Bronchial epithelial cell (primary cell): ENCODE results near the gene TMEM266. TPM values are rescaled to one million over a fixed set of nuclear protein-coding genes. Genes with fewer than 3 reads are reported as not detected.

Experiments
- DNase-seq: peaks from one replicate; pipeline ENCODE4 v3.0.0-alpha.2; 2010; ENCODE audit warnings: low read depth
- FAIRE-seq: peaks from 2 replicates; lab custom pipeline; 2011; peaks lifted over from hg19 to GRCh38; lab: Jason Lieb, UNC
- H3K27me3 ChIP-seq: 2 replicates; pipeline ENCODE4 v1.5.1; 2011; ENCODE audit warnings: low read length; ENCODE audit not compliant: control insufficient read depth, insufficient read depth
- H3K36me3 ChIP-seq: 2 replicates; pipeline ENCODE4 v1.5.1; 2011; ENCODE audit warnings: low read length; ENCODE audit not compliant: control insufficient read depth, insufficient read depth
- H3K4me3 ChIP-seq: 2 replicates; pipeline ENCODE4 v1.5.1; 2011; ENCODE audit warnings: mild to moderate bottlenecking, low read depth, low read length, control low read depth
- CTCF ChIP-seq: IDR thresholded peaks from 2 replicates; pipeline ENCODE4 v1.5.1; 2011; ENCODE audit warnings: mild to moderate bottlenecking, moderate library complexity, low read length, control low read depth, inconsistent platforms; ENCODE audit not compliant: insufficient read depth, severe bottlenecking
- total RNA-seq: library from RNA; depleted of rRNA; stranded (reverse); fragments of >200 nt; gene quantifications from 2 replicates; pipeline ENCODE4 v1.2.1, GENCODE V29; 2014

TMEM266 gene
- total RNA-seq, 1 donor from 2014 or later = under 0.01 TPM

GRCh38 chr15:76138436-76138835 is 78.7 kb downstream of the TMEM266 start:
- FAIRE-seq = peak; percentile 23
- TF ChIP-seq CTCF = no peak
- no peaks in the 10 kb centered on the region for H3K36me3 ChIP-seq
- no peak overlapping the region for H3K4me3 ChIP-seq
- peak; percentile 66 for DNase-seq
- H3K27me3 ChIP-seq = no peaks in the 10 kb centered on the region

- FAIRE-seq (no peak), DNase-seq (peak; percentile 73)
- peak; percentile 90 for TF ChIP-seq CTCF
- Histone ChIP-seq H3K36me3 (no peaks in the 10 kb centered on the region), H3K4me3 (no peak overlapping the region), H3K27me3 (no peaks in the 10 kb centered on the region)
These were observed 79.7 kb downstream of the TMEM266 start for GRCh38 chr15:76139368-76140073.

GRCh38 chr15:76140074-76140464 is 80.3 kb downstream of the TMEM266 start:
- no peak overlapping the region for H3K4me3 ChIP-seq
- no peaks in the 10 kb centered on the region for H3K36me3 ChIP-seq
- no peak for DNase-seq
- FAIRE-seq = no peak
- H3K27me3 ChIP-seq = no peaks in the 10 kb centered on the region
- no peak for TF ChIP-seq CTCF

- Histone ChIP-seq H3K4me3 (no peak overlapping the region), H3K27me3 (no peaks in the 10 kb centered on the region), H3K36me3 (no peaks in the 10 kb centered on the region)
- FAIRE-seq = no peak
- DNase-seq = peak; percentile 62
- no peak for TF ChIP-seq CTCF
These were observed 87.0 kb downstream of the TMEM266 start for GRCh38 chr15:76146812-76147211.

GRCh38 chr15:76147906-76148570 is 88.3 kb downstream of the TMEM266 start:
- DNase-seq (peak; percentile 34), FAIRE-seq (no peak)
- Histone ChIP-seq H3K36me3 (no peaks in the 10 kb centered on the region), H3K4me3 (no peak overlapping the region), H3K27me3 (no peaks in the 10 kb centered on the region)
- TF ChIP-seq CTCF = peak; percentile 86
